HEK293T (cell line): ENCODE results near the gene MAST4.

Experiments
- HDGF ChIP-seq: fragments of 450-650 bp; IDR thresholded peaks from 2 replicates; pipeline ENCODE4 v1.6.1; 2017; ENCODE audit warnings: antibody characterized with exemption, borderline replicate concordance
- SP1 ChIP-seq: fragments of 450-650 bp; IDR thresholded peaks from 2 replicates; pipeline ENCODE4 v1.6.1; 2017
- TARDBP ChIP-seq: fragments of 450-650 bp; IDR thresholded peaks from 2 replicates; pipeline ENCODE4 v1.6.1; 2016

GRCh38 chr5:66958980-66959641, 362.9 kb downstream of the MAST4 start:
- no peak for TF ChIP-seq TARDBP
- no peak for TF ChIP-seq HDGF
- no peak for TF ChIP-seq SP1
